IPS DF 6.9 (cell line): ENCODE measurements around the gene IER2.
"Not testable (repeated sequence)": the region's sequence is repeated elsewhere in the genome, so short reads cannot be mapped to it uniquely, and the experiment has no call there.

Experiments
- DNase-seq: peaks from one replicate; pipeline ENCODE4 v3.0.0-alpha.2; 2013; ENCODE audit warnings: low read depth, low spot score
- H3K27ac ChIP-seq: one replicate; pipeline ENCODE4 v1.5.1; 2013; ENCODE audit warnings: low read length, control low read depth
- H3K27me3 ChIP-seq: 2 replicates; pipeline ENCODE4 v1.6.1; 2013; ENCODE audit warnings: mild to moderate bottlenecking, low read length; ENCODE audit not compliant: control insufficient read depth, insufficient read depth
- H3K36me3 ChIP-seq: 2 replicates; pipeline ENCODE4 v1.6.1; 2013; ENCODE audit warnings: low read length; ENCODE audit not compliant: control insufficient read depth, insufficient read depth
- H3K4me1 ChIP-seq: 2 replicates; pipeline ENCODE4 v1.6.1; 2013; ENCODE audit warnings: low read length; ENCODE audit not compliant: control insufficient read depth, insufficient read depth
- H3K4me3 ChIP-seq: 2 replicates; pipeline ENCODE4 v1.5.1; 2013; ENCODE audit warnings: mild to moderate bottlenecking, low read length
- H3K9me3 ChIP-seq: 2 replicates; pipeline ENCODE4 v1.6.1; 2013; ENCODE audit warnings: low read length, inconsistent platforms; ENCODE audit not compliant: control insufficient read depth, insufficient read depth
- WGBS: extraction: QIAGEN DNeasy Blood & Tissue Kit; methylation state at CpG from one replicate; pipeline ENCODE4 v1.1.7; 2013; ENCODE audit warnings: mixed read lengths, missing lambda C conversion rate; ENCODE audit not compliant: insufficient read length, insufficient coverage; 5-methylcytosine and 5-hydroxymethylcytosine counted together

Gene IER2

GRCh38 chr19:13146763-13147563, 3.2 kb upstream of the IER2 start:
- no peak for DNase-seq
- Histone ChIP-seq H3K27me3 (no peaks in the 10 kb centered on the region), H3K27ac (no peak overlapping the region), H3K36me3 (peaks cover 8% of the 10 kb centered on the region), H3K4me1 (no peaks in the 10 kb centered on the region), H3K4me3 (no peak overlapping the region), H3K9me3 (no peaks in the 10 kb centered on the region)
- no CpG with 5 or more reads among the region's 16 CpGs for WGBS

- DNase-seq, H3K27ac ChIP-seq, H3K9me3 ChIP-seq, H3K4me1 ChIP-seq, H3K27me3 ChIP-seq, H3K36me3 ChIP-seq: not testable (repeated sequence)
- WGBS: no CpG with 5 or more reads among the region's 17 CpGs
- H3K4me3 ChIP-seq: peak overlapping the region; percentile 78; the same call in 1 of the 2 replicates
These were observed 1.0 kb upstream of the IER2 start for GRCh38 chr19:13149173-13149627.

- Histone ChIP-seq H3K9me3 (no peaks in the 10 kb centered on the region), H3K27me3 (no peaks in the 10 kb centered on the region), H3K4me3 (peak overlapping the region; percentile 78), H3K4me1 (no peaks in the 10 kb centered on the region), H3K27ac (no peak overlapping the region), H3K36me3 (peaks cover 3% of the 10 kb centered on the region)
- DNase-seq: no peak
- no CpG with 5 or more reads among the region's 46 CpGs for WGBS
These were observed 504 bp upstream of the IER2 start for GRCh38 chr19:13149628-13150186.

GRCh38 chr19:13150931-13151604, 857 bp downstream of the IER2 start:
- Histone ChIP-seq H3K9me3 (no peaks in the 10 kb centered on the region), H3K27ac (no peak overlapping the region), H3K4me3 (peak overlapping the region; percentile 78; the same call in 1 of the 2 replicates), H3K4me1 (no peaks in the 10 kb centered on the region), H3K27me3 (no peaks in the 10 kb centered on the region), H3K36me3 (peaks cover 3% of the 10 kb centered on the region)
- WGBS: no CpG with 5 or more reads among the region's 34 CpGs
- DNase-seq: no peak

- H3K9me3 ChIP-seq: no peaks in the 10 kb centered on the region
- no peak for DNase-seq
- peaks cover 3% of the 10 kb centered on the region for H3K36me3 ChIP-seq
- no peak overlapping the region for H3K27ac ChIP-seq
- H3K4me3 ChIP-seq: peak overlapping the region; percentile 78; the same call in 1 of the 2 replicates
- H3K27me3 ChIP-seq: no peaks in the 10 kb centered on the region
- peaks cover 2% of the 10 kb centered on the region for H3K4me1 ChIP-seq
- WGBS: no CpG with 5 or more reads among the region's 71 CpGs
These were observed 1.6 kb downstream of the IER2 start for GRCh38 chr19:13151605-13152355.

GRCh38 chr19:13152356-13152973, 2.3 kb downstream of the IER2 start:
- Histone ChIP-seq H3K27ac (peak overlapping the region; percentile 9), H3K4me1 (peaks cover 2% of the 10 kb centered on the region), H3K4me3 (peak overlapping the region; percentile 75; the same call in 1 of the 2 replicates), H3K36me3 (peaks cover 3% of the 10 kb centered on the region), H3K27me3 (no peaks in the 10 kb centered on the region), H3K9me3 (no peaks in the 10 kb centered on the region)
- no peak for DNase-seq
- WGBS: no CpG with 5 or more reads among the region's 25 CpGs

GRCh38 chr19:13152974-13153568, 2.9 kb downstream of the IER2 start:
- Histone ChIP-seq H3K27ac (no peak overlapping the region), H3K4me1 (peaks cover 2% of the 10 kb centered on the region), H3K36me3 (peaks cover 3% of the 10 kb centered on the region), H3K27me3 (no peaks in the 10 kb centered on the region), H3K4me3 (peak overlapping the region; percentile 75), H3K9me3 (no peaks in the 10 kb centered on the region)
- WGBS: no CpG with 5 or more reads among the region's 59 CpGs
- DNase-seq: no peak

- H3K4me3 ChIP-seq: peak overlapping the region; percentile 75
- peak overlapping the region; percentile 12 for H3K27ac ChIP-seq
- no peaks in the 10 kb centered on the region for H3K27me3 ChIP-seq
- no peaks in the 10 kb centered on the region for H3K9me3 ChIP-seq
- no peak for DNase-seq
- no CpG with 5 or more reads among the region's 69 CpGs for WGBS
- H3K36me3 ChIP-seq: peaks cover 3% of the 10 kb centered on the region
- H3K4me1 ChIP-seq: peaks cover 2% of the 10 kb centered on the region
These were observed 3.5 kb downstream of the IER2 start for GRCh38 chr19:13153569-13154240.

- Histone ChIP-seq H3K27ac (peak overlapping the region; percentile 12), H3K4me3 (peak overlapping the region; percentile 75), H3K9me3 (no peaks in the 10 kb centered on the region), H3K27me3 (no peaks in the 10 kb centered on the region), H3K36me3 (peaks cover 3% of the 10 kb centered on the region), H3K4me1 (peaks cover 2% of the 10 kb centered on the region)
- WGBS: no CpG with 5 or more reads among the region's 21 CpGs
- no peak for DNase-seq
These were observed 4.1 kb downstream of the IER2 start for GRCh38 chr19:13154241-13154778.
